ENCODE measurements around the gene PSMB11. TPM values are rescaled to one million over a fixed set of nuclear protein-coding genes. Genes with fewer than 3 reads are reported as not detected.
A peak's percentile ranks its signal among the peaks of the same experiment; 100 is the strongest.

PSMB11 gene
- total RNA-seq, 1 experiment from 2014 or later: not detected

DNA sequence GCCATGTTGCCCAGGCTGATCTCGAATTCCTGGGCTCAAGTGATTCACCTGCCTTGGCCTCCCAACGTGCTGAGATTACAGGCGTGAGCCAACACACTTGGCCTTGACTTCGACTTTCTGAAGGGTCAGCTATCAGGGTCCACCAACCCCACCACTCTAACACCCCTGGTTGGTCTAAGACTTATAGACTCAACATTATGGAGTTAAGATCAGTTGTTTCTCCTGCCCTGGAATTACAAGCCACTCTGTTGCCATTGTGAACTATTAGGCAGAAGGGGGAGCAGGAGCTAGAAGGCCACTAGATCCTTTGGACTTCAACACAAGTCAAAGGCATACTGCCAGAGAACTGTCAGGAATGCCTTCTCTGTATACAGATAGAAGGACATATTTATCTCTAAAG, 1.9 kb upstream of the PSMB11 start:
- no peak overlapping the region for H3K27ac ChIP-seq (ENCODE audit: low read length)
- POLR2A ChIA-PET (ENCODE audit: unreplicated experiment): no interaction called here
- H3K9ac ChIP-seq (ENCODE audit: low read length): no peak overlapping the region
- no peaks in the 10 kb centered on the region for H3F3A ChIP-seq (ENCODE audit: low read length, unreplicated experiment)
- no peak for ATAC-seq
- no peak overlapping the region for H3K4me3 ChIP-seq (ENCODE audit: low read length)
- no peaks in the 10 kb centered on the region for H4K20me1 ChIP-seq (ENCODE audit: low read length)
- no peak overlapping the region for H2AFZ ChIP-seq (ENCODE audit: low read length)
- H3K4me2 ChIP-seq (ENCODE audit: low read length): no peak overlapping the region
- H3K9me3 ChIP-seq (ENCODE audit: low read length): no peaks in the 10 kb centered on the region
- no peaks in the 10 kb centered on the region for H3K27me3 ChIP-seq (ENCODE audit: low read length)
- intact Hi-C loops (cut with micrococcal nuclease): no loop called here
- BruUV-seq (replicated peaks): no TSS peak
- no peak for DNase-seq
- H3K9me2 ChIP-seq (replicated peaks; ENCODE audit: low read length): no peaks in the 10 kb centered on the region
- TF ChIP-seq EZH2 (IDR thresholded peaks at IDR 0.05; ENCODE audit: low read length, unreplicated experiment): no peak
- TF ChIP-seq CTCF (conservative IDR thresholded peaks at IDR 0.05; ENCODE audit: low read depth, low read length): no peak
- no peak for TF ChIP-seq EZH2phosphoT487 (IDR thresholded peaks at IDR 0.05; ENCODE audit: borderline replicate concordance, low read length)
- no peaks in the 10 kb centered on the region for H3K79me2 ChIP-seq (ENCODE audit: low read length)
- H3K36me3 ChIP-seq (ENCODE audit: low read depth, low read length): no peaks in the 10 kb centered on the region
- peaks cover 12% of the 10 kb centered on the region for H3K4me1 ChIP-seq (ENCODE audit: insufficient read depth, low read length)
- CTCF ChIA-PET: interaction anchor here (0.6 kb wide), 1 partner anchor 29 kb away, joined by 3 read pairs; no protein-coding TSS in a partner anchor

DNA sequence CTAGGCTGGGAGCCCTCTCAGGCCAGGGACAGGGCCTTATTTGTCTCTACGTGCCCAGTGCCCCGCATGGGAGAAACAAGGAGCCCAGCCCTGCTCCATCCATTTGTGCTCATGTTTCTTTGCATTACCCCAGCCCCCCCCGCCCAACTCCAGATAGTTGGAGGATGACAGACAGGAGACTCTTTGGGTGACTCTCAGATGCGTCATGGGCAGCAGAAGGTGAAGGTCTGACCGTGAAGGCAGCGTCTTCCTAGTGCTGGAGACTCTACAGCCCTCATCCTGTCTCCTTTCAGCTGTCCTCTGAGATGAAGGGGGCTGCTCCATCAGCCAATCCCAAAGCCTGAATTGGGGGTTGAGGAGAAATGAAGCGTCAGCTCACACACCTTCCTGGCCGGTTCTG, 283 bp upstream of the PSMB11 start:
- Histone ChIP-seq H3K36me3 (ENCODE audit: low read depth, low read length) (no peaks in the 10 kb centered on the region), H3K4me3 (ENCODE audit: low read length) (no peak overlapping the region), H3K79me2 (ENCODE audit: low read length) (no peaks in the 10 kb centered on the region), H4K20me1 (ENCODE audit: low read length) (no peaks in the 10 kb centered on the region), H3K9ac (ENCODE audit: low read length) (no peak overlapping the region), H3K4me1 (ENCODE audit: insufficient read depth, low read length) (peaks cover 20% of the 10 kb centered on the region), H3K27ac (ENCODE audit: low read length) (no peak overlapping the region; the same call in 1 of the 2 replicates), H3F3A (ENCODE audit: low read length, unreplicated experiment) (no peaks in the 10 kb centered on the region), H3K9me3 (ENCODE audit: low read length) (no peaks in the 10 kb centered on the region), H3K27me3 (ENCODE audit: low read length) (no peaks in the 10 kb centered on the region), H3K4me2 (ENCODE audit: low read length) (peak overlapping the region; percentile 29; the same call in 1 of the 2 replicates), H3K9me2 (replicated peaks; ENCODE audit: low read length) (no peaks in the 10 kb centered on the region), H2AFZ (ENCODE audit: low read length) (no peak overlapping the region)
- TF ChIP-seq EZH2 (IDR thresholded peaks at IDR 0.05; ENCODE audit: low read length, unreplicated experiment) (no peak), EZH2phosphoT487 (IDR thresholded peaks at IDR 0.05; ENCODE audit: borderline replicate concordance, low read length) (no peak), CTCF (conservative IDR thresholded peaks at IDR 0.05; ENCODE audit: low read depth, low read length) (no peak)
- POLR2A ChIA-PET (ENCODE audit: unreplicated experiment): interaction anchor here (0.6 kb wide), 1 partner anchor 18 kb away, joined by 6 read pairs; no protein-coding TSS in a partner anchor
- CTCF ChIA-PET: interaction anchor here (0.6 to 1.0 kb wide), 2 partner anchors 67 to 68 kb away, joined by 4 read pairs; no protein-coding TSS in a partner anchor
- BruUV-seq (replicated peaks): no TSS peak
- intact Hi-C loops (cut with micrococcal nuclease): no loop called here
- peak; percentile 79 for DNase-seq
- ATAC-seq: peak; percentile 96

GRCh38 chr14:23043145-23043544, 1.1 kb downstream of the PSMB11 start:
- ChIA-PET POLR2A (ENCODE audit: unreplicated experiment) (no interaction called here), CTCF (no interaction called here)
- ATAC-seq: no peak
- Histone ChIP-seq H3K4me1 (ENCODE audit: insufficient read depth, low read length) (peaks cover 20% of the 10 kb centered on the region), H3K4me2 (ENCODE audit: low read length) (no peak overlapping the region), H3K9me2 (replicated peaks; ENCODE audit: low read length) (no peaks in the 10 kb centered on the region), H3K9ac (ENCODE audit: low read length) (no peak overlapping the region), H3K27me3 (ENCODE audit: low read length) (no peaks in the 10 kb centered on the region), H3K9me3 (ENCODE audit: low read length) (no peaks in the 10 kb centered on the region), H4K20me1 (ENCODE audit: low read length) (no peaks in the 10 kb centered on the region), H3K27ac (ENCODE audit: low read length) (no peak overlapping the region), H3K79me2 (ENCODE audit: low read length) (no peaks in the 10 kb centered on the region), H2AFZ (ENCODE audit: low read length) (no peak overlapping the region), H3K4me3 (ENCODE audit: low read length) (no peak overlapping the region), H3F3A (ENCODE audit: low read length, unreplicated experiment) (no peaks in the 10 kb centered on the region), H3K36me3 (ENCODE audit: low read depth, low read length) (no peaks in the 10 kb centered on the region)
- intact Hi-C loops (cut with micrococcal nuclease): no loop called here
- no peak for DNase-seq
- BruUV-seq (replicated peaks): no TSS peak
- TF ChIP-seq EZH2phosphoT487 (IDR thresholded peaks at IDR 0.05; ENCODE audit: borderline replicate concordance, low read length) (no peak), CTCF (conservative IDR thresholded peaks at IDR 0.05; ENCODE audit: low read depth, low read length) (no peak), EZH2 (IDR thresholded peaks at IDR 0.05; ENCODE audit: low read length, unreplicated experiment) (no peak)

All from PC-3 (cell line).